ENCODE data around the gene BICC1. TPM values are rescaled to one million over a fixed set of nuclear protein-coding genes. Genes with fewer than 3 reads are reported as not detected.

BICC1 gene
- total RNA-seq, 1 experiment from 2014 or later, result 118 TPM

DNA sequence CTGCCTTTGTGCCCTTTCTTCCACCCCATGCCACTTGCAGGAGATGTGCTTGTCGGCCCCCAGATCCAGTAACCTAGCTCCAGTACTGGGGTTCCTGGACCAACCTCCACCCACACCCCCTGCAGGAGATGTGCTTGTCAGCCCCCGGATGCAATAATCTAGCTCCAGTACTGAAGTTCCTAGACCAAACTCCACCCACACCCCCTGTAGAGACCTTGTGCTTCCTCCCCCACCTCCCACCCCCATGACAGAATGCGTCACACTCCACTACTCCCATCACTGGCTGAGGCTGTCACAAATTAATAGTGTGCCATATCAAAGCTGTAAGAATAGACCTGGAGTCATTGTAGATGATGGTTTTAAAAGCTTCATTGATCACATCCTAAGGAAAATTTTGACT lies 185.0 kb downstream of the BICC1 start:
- Mint-ChIP-seq H3K4me1 (ENCODE audit: low read depth, unreplicated experiment) (peaks cover 14% of the 10 kb centered on the region), H3K27ac (ENCODE audit: unreplicated experiment) (no peak overlapping the region), H3K9me3 (ENCODE audit: unreplicated experiment) (no peaks in the 10 kb centered on the region), H3K4me3 (ENCODE audit: unreplicated experiment) (no peak overlapping the region), H3K36me3 (ENCODE audit: insufficient read depth, unreplicated experiment) (peaks cover 7% of the 10 kb centered on the region), H3K27me3 (ENCODE audit: insufficient read depth, unreplicated experiment) (no peaks in the 10 kb centered on the region)
- Histone ChIP-seq H3K4me3 (ENCODE audit: low read depth, low read length) (no peak overlapping the region), H3K36me3 (ENCODE audit: control insufficient read depth, insufficient read depth, low read length) (no peaks in the 10 kb centered on the region), H3K4me1 (peaks cover 17% of the 10 kb centered on the region; the same call in 1 of the 2 replicates), H3K9me3 (no peaks in the 10 kb centered on the region), H3K27me3 (replicated peaks; ENCODE audit: control insufficient read depth, insufficient read depth, low read length) (no peaks in the 10 kb centered on the region)
- POLR2A ChIA-PET, result no interaction called here
- CTCF ChIA-PET, result no interaction called here
- intact Hi-C loops (cut with micrococcal nuclease; ENCODE audit: unreplicated experiment), result no loop called here
- TF ChIP-seq CTCF (IDR thresholded peaks at IDR 0.05; ENCODE audit: insufficient read depth in 1 of 2, low read depth in 1 of 2, low read length in 1 of 2, severe bottlenecking in 1 of 2, unreplicated experiment in 1 of 2), result no peak
- BruUV-seq (replicated peaks), result no TSS peak
- no peak for DNase-seq

DNA sequence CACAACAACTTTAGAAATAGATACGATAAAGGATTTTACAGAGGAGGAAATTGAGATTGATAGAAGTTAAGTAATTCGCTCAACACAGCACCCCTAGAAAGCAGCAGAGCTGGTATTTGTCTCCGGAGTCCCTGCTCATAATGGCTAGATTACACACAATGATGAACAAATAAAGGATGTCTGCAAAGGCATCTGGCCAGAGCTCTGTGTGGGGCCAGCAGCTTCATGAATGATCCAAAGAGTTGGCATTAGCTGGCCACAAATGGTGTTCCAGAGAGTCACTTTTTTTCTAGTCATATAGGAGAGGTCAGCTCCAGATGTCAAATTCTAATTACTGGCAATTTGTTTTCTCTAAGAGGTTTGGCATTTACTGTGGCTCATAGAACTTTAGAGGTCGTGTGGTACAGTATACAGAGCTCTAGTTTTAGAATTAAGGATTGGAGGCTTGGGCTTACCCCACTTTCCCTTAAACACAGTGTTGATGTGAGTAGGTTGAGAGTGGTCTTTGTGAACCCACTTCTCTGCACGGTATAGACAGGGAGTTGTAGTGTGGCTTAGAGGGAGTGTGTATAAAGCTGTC lies 186.2 kb downstream of the BICC1 start:
- H3K27me3 ChIP-seq (replicated peaks; ENCODE audit: control insufficient read depth, insufficient read depth, low read length), result no peaks in the 10 kb centered on the region
- H3K4me3 ChIP-seq (ENCODE audit: low read depth, low read length), result no peak overlapping the region
- peaks cover 17% of the 10 kb centered on the region; the same call in 1 of the 2 replicates for H3K4me1 ChIP-seq
- no TSS peak for BruUV-seq (replicated peaks)
- H3K36me3 ChIP-seq (ENCODE audit: control insufficient read depth, insufficient read depth, low read length), result no peaks in the 10 kb centered on the region
- ChIA-PET POLR2A (no interaction called here), CTCF (no interaction called here)
- Mint-ChIP-seq H3K9me3 (ENCODE audit: unreplicated experiment) (no peaks in the 10 kb centered on the region), H3K27me3 (ENCODE audit: insufficient read depth, unreplicated experiment) (no peaks in the 10 kb centered on the region), H3K4me3 (ENCODE audit: unreplicated experiment) (no peak overlapping the region), H3K27ac (ENCODE audit: unreplicated experiment) (no peak overlapping the region), H3K36me3 (ENCODE audit: insufficient read depth, unreplicated experiment) (peaks cover 14% of the 10 kb centered on the region), H3K4me1 (ENCODE audit: low read depth, unreplicated experiment) (peaks cover 14% of the 10 kb centered on the region)
- intact Hi-C loops (cut with micrococcal nuclease; ENCODE audit: unreplicated experiment), result no loop called here
- no peak for TF ChIP-seq CTCF (IDR thresholded peaks at IDR 0.05; ENCODE audit: insufficient read depth in 1 of 2, low read depth in 1 of 2, low read length in 1 of 2, severe bottlenecking in 1 of 2, unreplicated experiment in 1 of 2)
- no peak for DNase-seq
- H3K9me3 ChIP-seq, result no peaks in the 10 kb centered on the region

- peaks cover 14% of the 10 kb centered on the region for H3K36me3 Mint-ChIP-seq (ENCODE audit: insufficient read depth, unreplicated experiment)
- H3K27ac Mint-ChIP-seq (ENCODE audit: unreplicated experiment), result no peak overlapping the region
- POLR2A ChIA-PET, result no interaction called here
- H3K4me3 Mint-ChIP-seq (ENCODE audit: unreplicated experiment), result no peak overlapping the region
- H3K36me3 ChIP-seq (ENCODE audit: control insufficient read depth, insufficient read depth, low read length), result no peaks in the 10 kb centered on the region
- no peaks in the 10 kb centered on the region for H3K27me3 ChIP-seq (replicated peaks; ENCODE audit: control insufficient read depth, insufficient read depth, low read length)
- intact Hi-C loops (cut with micrococcal nuclease; ENCODE audit: unreplicated experiment), result no loop called here
- no peaks in the 10 kb centered on the region for H3K27me3 Mint-ChIP-seq (ENCODE audit: insufficient read depth, unreplicated experiment)
- H3K4me1 Mint-ChIP-seq (ENCODE audit: low read depth, unreplicated experiment), result peaks cover 14% of the 10 kb centered on the region
- no peak for TF ChIP-seq CTCF (IDR thresholded peaks at IDR 0.05; ENCODE audit: insufficient read depth in 1 of 2, low read depth in 1 of 2, low read length in 1 of 2, severe bottlenecking in 1 of 2, unreplicated experiment in 1 of 2)
- H3K9me3 Mint-ChIP-seq (ENCODE audit: unreplicated experiment), result no peaks in the 10 kb centered on the region
- no peak for DNase-seq
- H3K9me3 ChIP-seq, result no peaks in the 10 kb centered on the region
- no TSS peak for BruUV-seq (replicated peaks)
- H3K4me1 ChIP-seq, result peaks cover 17% of the 10 kb centered on the region; the same call in 1 of the 2 replicates
- no peak overlapping the region for H3K4me3 ChIP-seq (ENCODE audit: low read depth, low read length)
- CTCF ChIA-PET, result interaction anchor here (0.8 kb wide), 1 partner anchor 286 kb away, joined by 4 read pairs; no protein-coding TSS in a partner anchor
These were observed 187.9 kb downstream of the BICC1 start for GRCh38 chr10:58700591-58700990.
